ENCODE results near the gene ELMO1. TPM values are rescaled to one million over a fixed set of nuclear protein-coding genes. Genes with fewer than 3 reads are reported as not detected.
A peak's percentile ranks its signal among the peaks of the same experiment; 100 is the strongest.

ELMO1 gene
- total and polyA plus RNA-seq, 10 of the 15 experiments (the other 5 are each of a cell fraction or from before 2014, with no cell fraction given), result 22.6 to 85.9 (median 56.6) TPM

GRCh38 chr7:37212051-37212450, 236.6 kb downstream of the ELMO1 start (continued):
- no peak for TF ChIP-seq ZZZ3 (IDR thresholded peaks at IDR 0.05; ENCODE audit: control insufficient read depth, insufficient read length, low read depth)
- TF ChIP-seq BCL11A (IDR thresholded peaks at IDR 0.05; ENCODE audit: low read depth, low read length), result 0 out of 2 replicates have a peak, but pooled peaks have one; percentile 21
- no peak for TF ChIP-seq SP1 (IDR thresholded peaks at IDR 0.05; ENCODE audit: low read depth, low read length)
- no peak for TF ChIP-seq LARP7 (IDR thresholded peaks at IDR 0.05)
- TF ChIP-seq ATF2 (IDR thresholded peaks at IDR 0.05; ENCODE audit: low read length), result no peak
- no peak for TF ChIP-seq RELA (IDR thresholded peaks at IDR 0.05; ENCODE audit: borderline replicate concordance, partially characterized antibody)
- peak; percentile 15; the same call in 1 of the 2 replicates for TF ChIP-seq JUNB (IDR thresholded peaks at IDR 0.05)
- no peak for TF ChIP-seq CBX5 (IDR thresholded peaks at IDR 0.05; ENCODE audit: low read depth)
- no peak for TF ChIP-seq HDAC6 (IDR thresholded peaks at IDR 0.05; ENCODE audit: unreplicated experiment)
- no peak for TF ChIP-seq BRCA1 (IDR thresholded peaks at IDR 0.05; ENCODE audit: low read depth, low read length)
- TF ChIP-seq ATF7 (IDR thresholded peaks at IDR 0.05; ENCODE audit: low read depth), result no peak
- no peak for TF ChIP-seq E2F4 (IDR thresholded peaks at IDR 0.05; ENCODE audit: low read depth, low read length)
- TF ChIP-seq RFX5 (IDR thresholded peaks at IDR 0.05; ENCODE audit: low read depth, low read length), result no peak
- no peak for TF ChIP-seq HSF1 (IDR thresholded peaks at IDR 0.05; ENCODE audit: low read depth, low read length)
- TF ChIP-seq EED (IDR thresholded peaks at IDR 0.05; ENCODE audit: low read depth), result no peak
- TF ChIP-seq MLLT1 (IDR thresholded peaks at IDR 0.05), result no peak
- TF ChIP-seq RBBP5 (conservative IDR thresholded peaks at IDR 0.05), result no peak

Data from GM12878 (cell line).